Measurements from ENCODE around the gene TRAF3IP1.
"Not testable (repeated sequence)": the region's sequence is repeated elsewhere in the genome, so short reads cannot be mapped to it uniquely, and the experiment has no call there.

The TRAF3IP1 gene

DNA sequence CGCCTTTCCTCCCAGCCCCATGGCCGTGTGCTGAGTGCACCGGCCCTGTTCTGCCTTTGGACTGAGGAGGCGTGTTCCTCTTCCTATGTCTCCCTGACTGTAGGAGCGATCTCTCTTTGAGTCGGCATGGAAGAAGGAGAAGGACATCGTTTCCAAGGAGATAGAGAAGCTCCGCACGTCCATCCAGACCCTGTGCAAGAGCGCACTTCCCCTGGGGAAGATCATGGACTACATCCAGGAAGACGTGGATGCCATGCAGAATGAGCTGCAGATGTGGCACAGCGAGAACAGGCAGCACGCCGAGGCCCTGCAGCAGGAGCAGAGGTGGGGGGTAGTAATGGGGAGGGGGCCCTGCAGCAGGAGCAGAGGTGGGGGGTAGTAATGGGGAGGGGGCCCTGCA lies 77.0 kb downstream of the TRAF3IP1 start:
- TF ChIP-seq CTCF (IDR thresholded peaks at IDR 0.05; ENCODE audit: low read depth, low read length): no peak
- DNase-seq (ENCODE audit: extremely low read depth, low read depth): no peak

GRCh38 chr2:238398577-238398976 lies 78.3 kb downstream of the TRAF3IP1 start:
- no peak for DNase-seq (ENCODE audit: extremely low read depth, low read depth)
- TF ChIP-seq CTCF (IDR thresholded peaks at IDR 0.05; ENCODE audit: low read depth, low read length): no peak

- DNase-seq (ENCODE audit: extremely low read depth, low read depth): no peak
- TF ChIP-seq CTCF (IDR thresholded peaks at IDR 0.05; ENCODE audit: low read depth, low read length): no peak
Measured at GRCh38 chr2:238399094-238399493, 78.8 kb downstream of the TRAF3IP1 start.

GRCh38 chr2:238401551-238401950 lies 81.2 kb downstream of the TRAF3IP1 start:
- TF ChIP-seq CTCF (IDR thresholded peaks at IDR 0.05; ENCODE audit: low read depth, low read length): no peak

DNA sequence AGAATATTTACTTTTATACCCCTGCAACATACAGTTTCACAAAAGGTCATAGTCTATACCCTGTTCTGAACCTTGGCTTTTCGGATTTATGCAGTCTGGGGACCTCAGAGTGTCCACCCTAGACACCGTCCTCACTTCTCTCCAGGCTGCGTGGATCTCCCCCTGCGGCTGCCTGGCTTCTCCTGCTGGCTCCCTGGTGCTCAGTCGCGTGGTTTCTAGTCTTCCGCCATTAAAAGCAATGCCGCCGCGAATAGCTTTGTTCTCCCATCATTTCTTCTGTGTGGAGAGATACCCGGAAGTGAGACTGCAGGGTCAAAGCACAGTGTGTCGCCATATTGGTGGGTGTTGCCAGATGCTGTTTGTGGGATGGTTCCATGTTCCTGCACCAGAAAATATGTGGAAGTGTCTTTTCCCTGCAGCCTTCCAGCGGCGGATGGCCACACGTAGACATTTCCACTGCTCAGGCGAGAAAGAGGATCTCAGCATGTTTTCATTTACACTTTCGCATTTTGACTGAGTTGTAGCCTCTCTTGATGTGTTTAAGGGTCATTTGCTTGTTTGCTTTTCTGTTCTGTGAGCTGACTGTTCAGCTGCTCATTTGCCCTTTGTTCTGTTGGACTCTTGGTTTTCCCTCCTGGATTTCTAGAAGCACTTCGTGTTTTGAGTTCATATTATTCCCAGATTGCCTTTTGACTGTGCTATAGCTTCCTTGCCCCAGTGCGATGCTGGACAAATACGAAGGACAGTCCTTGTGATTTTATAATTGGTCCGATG lies 83.5 kb downstream of the TRAF3IP1 start:
- DNase-seq (ENCODE audit: extremely low read depth, low read depth): no peak
- TF ChIP-seq CTCF (IDR thresholded peaks at IDR 0.05; ENCODE audit: low read depth, low read length): no peak

More at GRCh38 chr2:238401551-238401950, 81.2 kb downstream of the TRAF3IP1 start:
- DNase-seq (ENCODE audit: extremely low read depth, low read depth): no peak

DNA sequence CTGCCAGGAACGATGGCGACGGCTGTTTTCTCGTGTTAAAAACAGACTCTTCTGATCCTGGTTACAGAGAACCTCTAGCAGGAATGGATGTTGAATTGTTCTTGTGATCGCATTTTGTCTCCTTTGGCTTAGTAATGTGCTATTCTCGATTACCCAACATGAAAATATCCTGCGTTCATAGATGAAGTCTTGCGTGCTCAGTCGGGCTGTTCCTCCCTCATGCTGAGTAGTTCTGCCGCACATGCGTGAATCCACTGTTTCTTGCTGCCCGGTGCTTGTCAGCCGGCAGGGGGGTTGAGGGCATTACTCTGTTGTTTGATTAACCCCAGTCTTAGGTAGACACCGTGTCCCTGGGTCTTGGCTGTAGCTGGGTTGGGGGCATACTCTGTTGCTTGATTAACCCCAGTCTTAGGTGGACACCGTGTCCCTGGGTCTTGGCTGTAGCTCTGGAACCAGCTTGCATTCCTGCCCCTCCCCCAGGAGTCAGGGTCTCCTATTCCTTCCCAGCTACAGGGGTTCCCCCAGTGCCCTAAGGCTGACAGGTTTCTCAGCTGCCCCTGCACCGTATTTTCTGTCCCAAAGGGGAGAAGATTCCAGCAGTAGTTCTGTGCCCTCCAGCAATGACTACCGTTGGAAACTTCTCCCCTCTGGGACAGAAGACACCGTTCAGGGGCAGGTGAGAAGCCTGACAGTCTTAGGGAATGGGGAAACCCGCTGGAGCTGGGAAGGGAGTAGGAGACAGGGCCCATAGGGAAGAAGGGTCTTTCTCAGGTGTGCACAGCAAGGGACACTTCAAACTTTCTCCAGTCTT lies 84.3 kb downstream of the TRAF3IP1 start:
- TF ChIP-seq CTCF (IDR thresholded peaks at IDR 0.05; ENCODE audit: low read depth, low read length): no peak
- no peak for DNase-seq (ENCODE audit: extremely low read depth, low read depth)

- DNase-seq (ENCODE audit: extremely low read depth, low read depth): not testable (repeated sequence)
Measured at GRCh38 chr2:238405217-238405555, 84.9 kb downstream of the TRAF3IP1 start.

Data from AG09319 (cell line).